Stimulated activated CD4-positive, alpha-beta T cell treated with anti-CD3 and anti-CD28 coated beads, TNF-alpha, amount 100 ng/mL, for 48 hours (primary cell): ENCODE results near the gene TUBB2B.
"Not testable (repeated sequence)": the region's sequence is repeated elsewhere in the genome, so short reads cannot be mapped to it uniquely, and the experiment has no call there.

Source experiments
- DNase-seq, 3 donors: peaks; one replicate each; pipeline ENCODE4 v3.0.0-alpha.2; 2020; ENCODE audit warnings: low read depth in 3 of 3

The TUBB2B gene

GRCh38 chr6:3189192-3189591 is 38.3 kb downstream of the TUBB2B start:
- DNase-seq, result not testable (repeated sequence)

GRCh38 chr6:3188262-3188661 is 39.2 kb downstream of the TUBB2B start:
- no peak for DNase-seq

GRCh38 chr6:3186974-3187382 is 40.5 kb downstream of the TUBB2B start:
- DNase-seq, result no peak

- DNase-seq, result no peak
These were observed 44.4 kb downstream of the TUBB2B start for GRCh38 chr6:3183066-3183465.

- no peak for DNase-seq
These were observed 46.3 kb downstream of the TUBB2B start for GRCh38 chr6:3181105-3181504.

GRCh38 chr6:3179945-3180344 is 47.5 kb downstream of the TUBB2B start:
- DNase-seq, result not testable (repeated sequence)

GRCh38 chr6:3178666-3179065 is 48.8 kb downstream of the TUBB2B start:
- DNase-seq, result not testable (repeated sequence)

- peak in 2 of 3 donors; percentile 29 to 41 for DNase-seq
These were observed 50.7 kb downstream of the TUBB2B start for GRCh38 chr6:3176562-3177355.

- DNase-seq, result no peak
These were observed 51.6 kb downstream of the TUBB2B start for GRCh38 chr6:3175715-3176402.
